Panc1 (cell line): Measurements from ENCODE around the gene LMNB1.

Source experiments
- CTCF ChIP-seq: fragments of 450-650 bp; IDR thresholded peaks from 2 replicates; pipeline ENCODE4 v1.5.1; 2017; ENCODE audit warnings: mild to moderate bottlenecking
- POLR2AphosphoS5 ChIP-seq: IDR thresholded peaks from 2 replicates; pipeline ENCODE4 v1.6.1; 2012; ENCODE audit warnings: mild to moderate bottlenecking, low read depth, low read length, moderate library complexity
- REST ChIP-seq, 2 experiments: IDR thresholded peaks; 2 replicates each; pipeline ENCODE4 v1.6.1; 2011 to 2012; ENCODE audit warnings: low read depth in 2 of 2, control low read depth in 1 of 2, low read length in 1 of 2, mild to moderate bottlenecking in 1 of 2, moderate library complexity in 1 of 2; ENCODE audit not compliant: insufficient read depth in 1 of 2

DNA sequence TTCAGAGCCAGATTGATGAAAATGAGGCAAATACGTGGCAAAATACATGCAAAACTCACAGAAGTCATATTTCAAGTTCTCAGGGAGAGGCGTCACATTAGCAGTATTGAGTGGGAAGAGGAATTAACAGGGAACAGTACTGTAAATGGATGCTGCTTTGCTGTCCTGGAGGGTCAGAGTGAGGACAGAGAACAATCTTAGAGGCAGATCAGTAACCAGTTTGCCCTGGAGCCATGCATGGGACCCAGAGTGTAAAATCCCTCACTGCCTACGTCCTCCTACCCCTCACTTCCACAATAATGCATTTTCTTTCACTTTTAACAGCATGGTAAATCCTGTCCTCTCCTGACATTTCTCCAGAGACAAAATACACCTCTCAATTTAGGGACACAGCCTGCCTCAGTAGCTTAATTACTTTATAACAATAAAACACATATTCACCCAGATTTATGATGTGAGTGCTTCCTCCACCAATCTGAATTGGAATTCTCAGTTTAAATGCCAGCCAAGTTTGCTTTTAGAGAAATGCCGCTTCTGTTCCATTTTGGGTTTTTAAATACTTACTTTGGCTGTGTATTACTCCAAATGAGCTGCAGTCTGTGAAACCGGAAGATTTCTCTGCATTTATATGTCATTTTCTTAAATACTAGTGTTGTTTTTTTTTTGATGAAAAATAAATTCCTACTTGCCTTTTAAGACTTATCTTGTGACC lies 70.0 kb downstream of the LMNB1 start:
- no peak for TF ChIP-seq CTCF
- no peak for TF ChIP-seq REST (IDR thresholded peaks at IDR 0.05; ENCODE audit: insufficient read depth in 1 of 2, low read depth in 2 of 2, low read length in 1 of 2)
- no peak for TF ChIP-seq POLR2AphosphoS5
